GM10266 (cell line): ENCODE measurements around the gene LRRC9.

Experiments
- DNase-seq: peaks from one replicate; pipeline ENCODE4 v3.0.0; 2012; ENCODE audit errors: extremely low spot score
- TF ChIP-seq, protein P1 (sequence below): IDR thresholded peaks from 2 replicates; pipeline ENCODE4 v1.5.1; 2012; ENCODE audit warnings: mild to moderate bottlenecking, low read depth; ENCODE audit not compliant: control insufficient read depth, insufficient read depth; ENCODE audit errors: missing control alignments

LRRC9 gene

DNA sequence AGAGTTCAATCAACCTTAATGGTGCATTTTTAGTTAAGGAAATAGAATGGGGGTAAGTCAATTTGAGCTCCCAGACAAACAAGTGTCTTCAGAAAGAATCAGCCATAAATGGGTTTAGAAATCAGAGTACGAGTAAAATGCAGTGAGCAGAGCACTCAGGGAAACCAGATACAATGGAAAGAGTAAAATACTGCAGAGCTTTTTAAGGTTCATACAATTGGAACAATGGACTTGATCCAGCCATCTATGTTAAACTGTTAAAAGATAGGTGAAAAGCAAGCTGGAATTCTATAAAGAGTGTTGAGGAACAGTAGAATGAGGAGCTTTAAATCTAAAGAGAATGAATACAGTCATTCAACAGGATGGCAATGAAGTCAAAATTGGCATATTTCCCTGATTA is 147.9 kb downstream of the LRRC9 start:
- DNase-seq: no peak
- TF ChIP-seq, protein P1, sequence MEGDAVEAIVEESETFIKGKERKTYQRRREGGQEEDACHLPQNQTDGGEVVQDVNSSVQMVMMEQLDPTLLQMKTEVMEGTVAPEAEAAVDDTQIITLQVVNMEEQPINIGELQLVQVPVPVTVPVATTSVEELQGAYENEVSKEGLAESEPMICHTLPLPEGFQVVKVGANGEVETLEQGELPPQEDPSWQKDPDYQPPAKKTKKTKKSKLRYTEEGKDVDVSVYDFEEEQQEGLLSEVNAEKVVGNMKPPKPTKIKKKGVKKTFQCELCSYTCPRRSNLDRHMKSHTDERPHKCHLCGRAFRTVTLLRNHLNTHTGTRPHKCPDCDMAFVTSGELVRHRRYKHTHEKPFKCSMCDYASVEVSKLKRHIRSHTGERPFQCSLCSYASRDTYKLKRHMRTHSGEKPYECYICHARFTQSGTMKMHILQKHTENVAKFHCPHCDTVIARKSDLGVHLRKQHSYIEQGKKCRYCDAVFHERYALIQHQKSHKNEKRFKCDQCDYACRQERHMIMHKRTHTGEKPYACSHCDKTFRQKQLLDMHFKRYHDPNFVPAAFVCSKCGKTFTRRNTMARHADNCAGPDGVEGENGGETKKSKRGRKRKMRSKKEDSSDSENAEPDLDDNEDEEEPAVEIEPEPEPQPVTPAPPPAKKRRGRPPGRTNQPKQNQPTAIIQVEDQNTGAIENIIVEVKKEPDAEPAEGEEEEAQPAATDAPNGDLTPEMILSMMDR: no peak

DNA sequence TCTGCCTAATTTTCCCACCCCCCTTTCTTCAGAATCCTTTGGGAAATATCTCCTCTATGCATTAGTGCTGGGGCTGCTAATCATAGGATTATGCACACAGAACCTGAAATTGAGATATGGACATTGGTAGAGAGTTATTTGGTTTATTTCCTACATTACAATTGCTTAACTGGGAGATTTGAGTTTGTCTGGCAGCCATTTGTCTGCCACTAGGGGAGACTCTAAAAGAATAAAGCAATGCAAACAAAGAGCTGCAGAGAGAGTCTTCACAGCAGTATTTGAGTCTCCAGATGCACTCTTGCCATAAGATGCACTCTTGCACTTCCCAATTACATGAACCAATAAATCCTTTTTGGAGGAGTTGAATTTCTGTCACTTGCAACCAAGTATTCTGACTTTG is 159.8 kb downstream of the LRRC9 start:
- no peak for DNase-seq
- TF ChIP-seq, protein P1: no peak

DNA sequence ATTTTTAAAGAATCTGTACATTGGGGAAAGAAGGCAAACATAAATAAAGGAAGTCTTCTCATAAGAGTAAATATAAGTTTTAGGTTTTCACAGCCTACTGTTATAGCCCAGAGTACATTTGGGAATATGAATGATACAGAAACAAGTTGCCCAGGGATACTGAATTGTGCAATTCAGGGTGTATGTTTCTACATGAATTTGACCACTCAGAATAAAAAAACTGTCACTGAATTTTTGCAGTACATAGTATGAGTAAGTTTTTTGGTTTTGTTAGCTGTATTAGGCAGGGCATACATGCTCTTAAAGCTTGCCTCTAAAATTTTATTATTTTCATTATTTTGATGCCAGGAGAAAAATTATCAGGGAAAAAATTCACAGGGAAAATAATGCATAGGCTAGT is 165.1 kb downstream of the LRRC9 start:
- no peak for DNase-seq
- TF ChIP-seq, protein P1: no peak

DNA sequence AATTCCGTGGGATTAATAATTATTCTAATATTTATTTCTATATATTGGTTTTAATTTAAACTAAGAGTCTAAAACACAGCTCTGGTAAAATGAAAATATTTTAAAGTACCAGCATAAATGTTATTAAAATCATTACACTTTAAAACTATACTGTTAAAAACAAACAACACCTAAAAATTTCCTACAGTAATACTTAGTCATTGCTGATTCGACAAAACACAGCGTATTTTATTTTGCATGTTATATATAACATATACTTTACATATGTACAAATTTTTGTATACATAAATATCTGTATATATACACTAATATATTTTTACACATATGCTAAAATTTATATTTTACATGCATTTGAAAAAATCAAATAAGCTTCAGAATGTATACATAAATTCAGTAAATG is 165.7 kb downstream of the LRRC9 start:
- TF ChIP-seq, protein P1: no peak
- no peak for DNase-seq

DNA sequence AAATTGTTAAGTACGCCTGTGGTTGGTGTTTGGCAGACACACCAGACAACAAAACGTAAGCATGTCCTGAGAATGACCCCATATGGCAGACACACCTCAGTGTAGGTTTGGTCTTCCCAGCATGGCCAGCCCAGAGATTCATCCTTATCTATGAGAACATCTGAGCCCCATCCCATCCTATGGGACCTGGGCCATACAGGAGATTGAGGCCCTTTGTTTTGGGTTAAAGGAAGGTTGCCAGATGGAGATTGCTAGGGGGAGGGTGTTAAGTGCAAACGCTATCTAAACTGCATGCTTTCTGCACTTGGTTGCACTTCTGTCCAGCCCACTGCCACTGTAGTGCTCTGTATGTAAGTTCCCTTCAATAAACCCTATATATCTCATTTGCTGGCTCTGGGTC is 167.7 kb downstream of the LRRC9 start:
- TF ChIP-seq, protein P1: no peak
- no peak for DNase-seq

DNA sequence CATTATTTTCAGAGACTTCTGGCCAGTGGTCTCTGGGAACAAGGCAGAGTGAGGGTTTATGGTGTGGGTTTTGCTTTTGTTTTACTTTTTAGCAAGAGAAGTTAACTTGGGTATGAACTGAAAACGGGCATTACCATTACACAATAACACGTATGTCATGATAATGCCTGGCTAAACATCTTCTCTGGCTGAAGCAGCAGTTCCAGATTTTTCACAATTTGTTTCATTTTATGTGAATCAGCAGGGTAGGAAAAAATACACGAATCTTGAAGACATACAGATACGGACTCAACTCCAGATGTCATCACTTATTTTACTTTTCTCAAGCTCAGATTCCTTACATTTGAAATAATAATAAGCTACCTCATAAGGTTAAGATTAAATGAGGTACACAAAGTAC is 169.3 kb downstream of the LRRC9 start:
- TF ChIP-seq, protein P1: no peak

DNA sequence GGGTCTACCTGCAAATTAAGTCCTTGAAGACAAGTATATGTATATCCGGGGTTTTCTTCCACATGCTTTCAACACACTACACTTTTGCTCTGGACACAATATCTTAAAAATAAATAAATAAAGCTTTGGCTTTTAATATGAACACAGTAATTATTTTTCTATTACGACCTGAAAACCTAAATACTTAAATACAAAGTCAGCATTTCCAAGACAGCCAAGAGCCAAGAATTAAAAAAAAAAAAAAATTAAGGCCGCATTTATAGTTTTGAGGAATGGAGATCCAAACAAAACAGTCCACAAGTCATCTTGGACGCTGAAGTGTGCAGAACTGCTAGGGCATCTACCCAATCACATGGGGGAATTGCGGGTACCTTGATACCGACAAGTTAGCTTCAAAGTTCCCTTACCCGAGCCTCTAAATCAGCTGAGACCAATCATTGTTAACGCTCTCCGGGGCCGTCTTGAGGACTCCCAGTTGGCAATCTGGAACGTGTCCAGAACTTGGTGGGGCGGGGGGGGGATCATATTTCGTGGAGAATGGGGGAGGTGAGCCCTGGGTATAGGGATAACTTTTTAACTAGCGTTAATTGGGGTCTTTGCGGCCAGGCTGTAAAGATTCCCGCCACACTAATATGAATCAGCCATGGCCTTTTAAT is 171.0 kb downstream of the LRRC9 start:
- peak; percentile 28 for DNase-seq
- TF ChIP-seq, protein P1: no peak

More for the DNA sequence above, 169.3 kb downstream of the LRRC9 start:
- no peak for DNase-seq
